Panc1 (cell line): ENCODE data around the gene PRKCA.

Experiments
- POLR2AphosphoS5 ChIP-seq: IDR thresholded peaks from 2 replicates; pipeline ENCODE4 v1.6.1; 2012; ENCODE audit warnings: mild to moderate bottlenecking, low read depth, low read length, moderate library complexity
- TF ChIP-seq, protein P1 (sequence below): fragments of 450-650 bp; IDR thresholded peaks from 2 replicates; pipeline ENCODE4 v1.5.1; 2017; ENCODE audit warnings: mild to moderate bottlenecking

DNA sequence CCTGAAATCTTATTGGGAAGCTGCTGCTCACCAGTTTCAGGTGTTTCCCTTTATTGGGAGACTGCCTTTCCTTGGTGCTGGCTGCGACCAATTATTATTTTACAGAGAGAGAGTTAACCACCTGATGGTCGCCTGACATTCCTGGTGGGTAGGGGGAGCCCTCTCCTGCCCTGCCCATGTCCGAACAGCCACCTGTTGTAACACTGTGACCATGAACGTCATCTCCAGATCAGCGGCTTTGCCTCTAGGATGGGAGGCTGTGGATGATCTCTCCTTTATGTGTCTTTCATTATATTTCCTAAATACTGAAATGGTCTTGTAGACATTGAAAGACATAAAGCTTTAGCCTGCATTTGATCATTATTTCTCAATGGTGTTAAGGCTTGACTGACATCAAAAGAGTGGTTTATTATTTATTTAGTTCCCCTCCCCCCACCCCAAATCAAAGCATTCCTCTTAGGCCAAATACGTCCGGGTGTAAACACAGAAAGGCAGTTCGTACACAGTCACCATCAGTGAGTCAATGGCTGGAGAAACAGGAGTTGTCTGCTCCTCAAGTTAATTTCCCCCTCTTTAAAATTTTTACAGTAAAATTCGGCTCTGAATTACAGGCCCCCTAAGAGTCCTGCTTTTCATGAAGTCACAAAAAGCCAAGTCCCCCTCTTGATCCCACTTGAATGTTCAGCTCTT lies 474.7 kb downstream of the PRKCA start:
- TF ChIP-seq, protein P1, sequence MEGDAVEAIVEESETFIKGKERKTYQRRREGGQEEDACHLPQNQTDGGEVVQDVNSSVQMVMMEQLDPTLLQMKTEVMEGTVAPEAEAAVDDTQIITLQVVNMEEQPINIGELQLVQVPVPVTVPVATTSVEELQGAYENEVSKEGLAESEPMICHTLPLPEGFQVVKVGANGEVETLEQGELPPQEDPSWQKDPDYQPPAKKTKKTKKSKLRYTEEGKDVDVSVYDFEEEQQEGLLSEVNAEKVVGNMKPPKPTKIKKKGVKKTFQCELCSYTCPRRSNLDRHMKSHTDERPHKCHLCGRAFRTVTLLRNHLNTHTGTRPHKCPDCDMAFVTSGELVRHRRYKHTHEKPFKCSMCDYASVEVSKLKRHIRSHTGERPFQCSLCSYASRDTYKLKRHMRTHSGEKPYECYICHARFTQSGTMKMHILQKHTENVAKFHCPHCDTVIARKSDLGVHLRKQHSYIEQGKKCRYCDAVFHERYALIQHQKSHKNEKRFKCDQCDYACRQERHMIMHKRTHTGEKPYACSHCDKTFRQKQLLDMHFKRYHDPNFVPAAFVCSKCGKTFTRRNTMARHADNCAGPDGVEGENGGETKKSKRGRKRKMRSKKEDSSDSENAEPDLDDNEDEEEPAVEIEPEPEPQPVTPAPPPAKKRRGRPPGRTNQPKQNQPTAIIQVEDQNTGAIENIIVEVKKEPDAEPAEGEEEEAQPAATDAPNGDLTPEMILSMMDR = no peak
- TF ChIP-seq POLR2AphosphoS5 = no peak
